Neural cell (in vitro differentiated cells): ENCODE measurements around the gene SLC9C1. TPM values are rescaled to one million over a fixed set of nuclear protein-coding genes. Genes with fewer than 3 reads are reported as not detected.
A peak's percentile ranks its signal among the peaks of the same experiment; 100 is the strongest.

Experiments
- H2AFZ ChIP-seq: fragments of 200-600, 300-800 bp; sonication (generic), shearing (Covaris generic); 2 replicates; pipeline ENCODE4 v1.6.0; 2014; ENCODE audit warnings: low read depth, mild to moderate bottlenecking, antibody characterized with exemption, low read length, moderate library complexity
- H3F3A ChIP-seq: fragments of 200-600 bp; shearing (Covaris generic); 2 replicates; pipeline ENCODE4 v1.6.1; 2016; ENCODE audit warnings: mild to moderate bottlenecking, moderate library complexity, mixed read lengths, antibody characterized with exemption, low read length; ENCODE audit not compliant: insufficient read depth, poor library complexity, severe bottlenecking
- H3K27ac ChIP-seq: fragments of 200-600, 300-800 bp; sonication (generic), shearing (Covaris generic); 2 replicates; pipeline ENCODE4 v1.5.1; 2014; ENCODE audit warnings: mild to moderate bottlenecking, low read length, moderate library complexity
- H3K27me3 ChIP-seq: fragments of 300-800, 200-600 bp; sonication (generic), shearing (Covaris generic); 2 replicates; pipeline ENCODE4 v1.6.0; 2014; ENCODE audit warnings: mild to moderate bottlenecking, low read depth, low read length, moderate library complexity; ENCODE audit not compliant: insufficient read depth
- H3K36me3 ChIP-seq: fragments of 300-800, 200-600 bp; sonication (generic), shearing (Covaris generic); 2 replicates; pipeline ENCODE4 v1.5.1; 2014; ENCODE audit warnings: mild to moderate bottlenecking, antibody characterized with exemption, low read length, moderate library complexity; ENCODE audit not compliant: insufficient read depth
- H3K4me2 ChIP-seq: fragments of 300-800, 200-600 bp; sonication (generic), shearing (Covaris generic); 2 replicates; pipeline ENCODE4 v1.6.0; 2014; ENCODE audit warnings: mild to moderate bottlenecking, low read length
- H3K4me3 ChIP-seq: fragments of 300-800, 200-600 bp; sonication (generic), shearing (Covaris generic); 2 replicates; pipeline ENCODE4 v1.5.1; 2014; ENCODE audit warnings: mild to moderate bottlenecking, low read length, moderate library complexity
- H3K79me2 ChIP-seq: fragments of 200-600 bp; shearing (Covaris generic); replicated peaks from 2 replicates; pipeline ENCODE4 v1.6.0; 2014; ENCODE audit warnings: mild to moderate bottlenecking, low read length, moderate library complexity; ENCODE audit not compliant: insufficient read depth
- H3K9ac ChIP-seq: fragments of 300-800, 200-600 bp; sonication (generic), shearing (Covaris generic); 2 replicates; pipeline ENCODE4 v1.6.1; 2016; ENCODE audit warnings: mild to moderate bottlenecking, low read length, mixed read lengths
- H3K9me2 ChIP-seq: fragments of 200-600 bp; shearing (Covaris generic); 2 replicates; pipeline ENCODE4 v1.6.1; 2016; ENCODE audit warnings: mild to moderate bottlenecking, low read length, mixed read lengths; ENCODE audit not compliant: insufficient read depth
- H3K9me3 ChIP-seq: fragments of 200-600, 300-800 bp; sonication (generic), shearing (Covaris generic); 2 replicates; pipeline ENCODE4 v1.6.1; 2016; ENCODE audit warnings: mild to moderate bottlenecking, mixed run types, low read length, moderate library complexity, mixed read lengths
- H4K20me1 ChIP-seq: fragments of 200-600 bp; shearing (Covaris generic); 2 replicates; pipeline ENCODE4 v1.6.1; 2016; ENCODE audit warnings: mild to moderate bottlenecking, mixed run types; ENCODE audit not compliant: insufficient read depth
- CTCF ChIP-seq: fragments of 450-650 bp; IDR thresholded peaks from 2 replicates; pipeline ENCODE4 v1.5.1; 2014; ENCODE audit warnings: antibody characterized with exemption, mild to moderate bottlenecking, moderate library complexity; ENCODE audit not compliant: poor library complexity, severe bottlenecking
- EP300 ChIP-seq: fragments of 450-650 bp; conservative IDR thresholded peaks from 2 replicates; pipeline ENCODE4 v1.6.1; 2014; ENCODE audit warnings: antibody characterized with exemption, mild to moderate bottlenecking, moderate library complexity; ENCODE audit not compliant: poor library complexity, severe bottlenecking
- EZH2 ChIP-seq: fragments of 200-600, 300-800 bp; shearing (Covaris generic), sonication (generic); IDR thresholded peaks from 2 replicates; pipeline ENCODE4 v1.6.1; 2014; ENCODE audit warnings: antibody characterized with exemption, low read length, borderline replicate concordance, mild to moderate bottlenecking; ENCODE audit not compliant: insufficient read depth, poor library complexity, severe bottlenecking
- MXI1 ChIP-seq: fragments of 450-650 bp; conservative IDR thresholded peaks from 2 replicates; pipeline ENCODE4 v1.6.1; 2014; ENCODE audit warnings: antibody characterized with exemption, mild to moderate bottlenecking; ENCODE audit not compliant: poor library complexity, severe bottlenecking
- POLR2AphosphoS5 ChIP-seq: IDR thresholded peaks from 2 replicates; pipeline ENCODE4 v1.6.1; 2012
- RAD21 ChIP-seq: fragments of 450-650 bp; conservative IDR thresholded peaks from 2 replicates; pipeline ENCODE4 v1.6.1; 2014; ENCODE audit warnings: antibody characterized with exemption, mild to moderate bottlenecking, moderate library complexity
- SMC3 ChIP-seq: fragments of 450-650 bp; conservative IDR thresholded peaks from 2 replicates; pipeline ENCODE4 v1.6.1; 2014; ENCODE audit warnings: antibody characterized with exemption, mild to moderate bottlenecking, moderate library complexity; ENCODE audit not compliant: poor library complexity
- TAF1 ChIP-seq: IDR thresholded peaks from 2 replicates; pipeline ENCODE4 v1.6.1; 2012; ENCODE audit warnings: low read depth
- polyA plus RNA-seq: library from polyadenylated mRNA; depleted of rRNA; stranded (reverse); fragments of >200 nt; gene quantifications from 2 replicates; pipeline ENCODE4 v1.2.3, GENCODE V29; 2014
- TF ChIP-seq, protein P1 (sequence below): IDR thresholded peaks from 2 replicates; pipeline ENCODE4 v1.6.1; 2012; ENCODE audit warnings: borderline replicate concordance

The SLC9C1 gene
- polyA plus RNA-seq, 1 donor from 2014 or later: not detected

GRCh38 chr3:112331851-112332250, 37.8 kb upstream of the SLC9C1 start:
- no peak for TF ChIP-seq MXI1
- TF ChIP-seq, protein P1, sequence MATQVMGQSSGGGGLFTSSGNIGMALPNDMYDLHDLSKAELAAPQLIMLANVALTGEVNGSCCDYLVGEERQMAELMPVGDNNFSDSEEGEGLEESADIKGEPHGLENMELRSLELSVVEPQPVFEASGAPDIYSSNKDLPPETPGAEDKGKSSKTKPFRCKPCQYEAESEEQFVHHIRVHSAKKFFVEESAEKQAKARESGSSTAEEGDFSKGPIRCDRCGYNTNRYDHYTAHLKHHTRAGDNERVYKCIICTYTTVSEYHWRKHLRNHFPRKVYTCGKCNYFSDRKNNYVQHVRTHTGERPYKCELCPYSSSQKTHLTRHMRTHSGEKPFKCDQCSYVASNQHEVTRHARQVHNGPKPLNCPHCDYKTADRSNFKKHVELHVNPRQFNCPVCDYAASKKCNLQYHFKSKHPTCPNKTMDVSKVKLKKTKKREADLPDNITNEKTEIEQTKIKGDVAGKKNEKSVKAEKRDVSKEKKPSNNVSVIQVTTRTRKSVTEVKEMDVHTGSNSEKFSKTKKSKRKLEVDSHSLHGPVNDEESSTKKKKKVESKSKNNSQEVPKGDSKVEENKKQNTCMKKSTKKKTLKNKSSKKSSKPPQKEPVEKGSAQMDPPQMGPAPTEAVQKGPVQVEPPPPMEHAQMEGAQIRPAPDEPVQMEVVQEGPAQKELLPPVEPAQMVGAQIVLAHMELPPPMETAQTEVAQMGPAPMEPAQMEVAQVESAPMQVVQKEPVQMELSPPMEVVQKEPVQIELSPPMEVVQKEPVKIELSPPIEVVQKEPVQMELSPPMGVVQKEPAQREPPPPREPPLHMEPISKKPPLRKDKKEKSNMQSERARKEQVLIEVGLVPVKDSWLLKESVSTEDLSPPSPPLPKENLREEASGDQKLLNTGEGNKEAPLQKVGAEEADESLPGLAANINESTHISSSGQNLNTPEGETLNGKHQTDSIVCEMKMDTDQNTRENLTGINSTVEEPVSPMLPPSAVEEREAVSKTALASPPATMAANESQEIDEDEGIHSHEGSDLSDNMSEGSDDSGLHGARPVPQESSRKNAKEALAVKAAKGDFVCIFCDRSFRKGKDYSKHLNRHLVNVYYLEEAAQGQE: no peak
- TF ChIP-seq EP300: no peak
- TF ChIP-seq SMC3: no peak
- no peak for TF ChIP-seq TAF1
- no peak for TF ChIP-seq POLR2AphosphoS5
- TF ChIP-seq CTCF: no peak
- Histone ChIP-seq H3F3A (peaks cover 7% of the 10 kb centered on the region), H3K9me2 (no peaks in the 10 kb centered on the region), H3K27ac (no peak overlapping the region), H4K20me1 (no peaks in the 10 kb centered on the region), H3K36me3 (peaks cover 6% of the 10 kb centered on the region), H3K9ac (no peak overlapping the region), H3K9me3 (no peaks in the 10 kb centered on the region), H3K4me2 (no peak overlapping the region), H2AFZ (no peak overlapping the region), H3K27me3 (no peaks in the 10 kb centered on the region), H3K4me3 (no peak overlapping the region), H3K79me2 (peaks cover 40% of the 10 kb centered on the region)

GRCh38 chr3:112327371-112327951, 33.4 kb upstream of the SLC9C1 start:
- Histone ChIP-seq H3K4me3 (no peak overlapping the region), H3K4me2 (no peak overlapping the region), H3K9me2 (no peaks in the 10 kb centered on the region), H3K9me3 (no peaks in the 10 kb centered on the region), H2AFZ (no peak overlapping the region), H3K79me2 (peaks cover 7% of the 10 kb centered on the region), H3K27ac (no peak overlapping the region), H3K27me3 (no peaks in the 10 kb centered on the region), H3F3A (no peaks in the 10 kb centered on the region), H3K36me3 (no peaks in the 10 kb centered on the region), H4K20me1 (no peaks in the 10 kb centered on the region), H3K9ac (no peak overlapping the region)
- TF ChIP-seq, protein P1: no peak
- TF ChIP-seq SMC3 (peak; percentile 83), EZH2 (no peak), TAF1 (no peak), CTCF (peak; percentile 82), RAD21 (peak; percentile 83), EP300 (no peak), MXI1 (no peak), POLR2AphosphoS5 (no peak)
